Mesothelial cell of epicardium (in vitro differentiated cells): ENCODE results near the gene FGGY. TPM values are rescaled to one million over a fixed set of nuclear protein-coding genes. Genes with fewer than 3 reads are reported as not detected.
A peak's percentile ranks its signal among the peaks of the same experiment; 100 is the strongest.

Experiments
- DNase-seq, 2 experiments: peaks; one replicate each; pipeline ENCODE4 v3.0.0; 2021; ENCODE audit warnings: low spot score in 2 of 2; ENCODE audit not compliant: unreplicated experiment in 2 of 2
- H3K27ac Mint-ChIP-seq: 2 replicates; pipeline ENCODE4 v1.8.0; 2021; ENCODE audit warnings: mixed read lengths
- H3K27me3 Mint-ChIP-seq: 2 replicates; pipeline ENCODE4 v1.8.0; 2021; ENCODE audit warnings: low read depth, mixed read lengths
- H3K36me3 Mint-ChIP-seq: 2 replicates; pipeline ENCODE4 v1.8.0; 2021; ENCODE audit warnings: mixed read lengths
- H3K4me1 Mint-ChIP-seq: 2 replicates; pipeline ENCODE4 v1.8.0; 2021; ENCODE audit warnings: mixed read lengths
- H3K4me3 Mint-ChIP-seq: 2 replicates; pipeline ENCODE4 v1.8.0; 2021; ENCODE audit warnings: mild to moderate bottlenecking, moderate library complexity, mixed read lengths
- H3K9me3 Mint-ChIP-seq: 2 replicates; pipeline ENCODE4 v1.8.0; 2021; ENCODE audit warnings: mixed read lengths
- total RNA-seq: library from RNA; stranded (reverse); gene quantifications from 3 replicates; pipeline ENCODE4 v1.2.1, GENCODE V29; 2021
- TF ChIP-seq, protein P1 (sequence below): fragments of 200-600 bp; sonication (generic); IDR thresholded peaks from one replicate; pipeline ENCODE4 v1.5.0; 2021; ENCODE audit warnings: antibody characterized with exemption; ENCODE audit not compliant: unreplicated experiment

FGGY gene
- total RNA-seq, 1 donor from 2014 or later = 21.8 TPM

DNA sequence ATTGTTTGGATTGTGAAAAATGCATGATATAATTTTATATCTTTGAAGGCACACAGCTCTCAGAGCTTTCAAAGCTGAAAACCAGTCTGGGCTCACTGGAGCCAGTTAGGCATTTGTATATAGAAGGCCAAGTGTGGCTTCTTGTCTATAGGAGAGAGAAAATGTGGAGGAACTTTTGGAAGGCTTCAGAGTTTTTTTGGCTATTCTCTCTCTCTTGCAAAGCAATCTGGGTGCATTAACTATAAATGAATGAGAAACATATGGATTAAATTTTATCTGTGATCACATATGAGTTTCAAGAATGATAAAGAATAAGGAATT lies 301.2 kb downstream of the FGGY start:
- Mint-ChIP-seq H3K9me3 (no peaks in the 10 kb centered on the region), H3K27ac (peak overlapping the region; percentile 94), H3K4me1 (peaks cover 55% of the 10 kb centered on the region), H3K36me3 (peaks cover 1% of the 10 kb centered on the region), H3K4me3 (no peak overlapping the region), H3K27me3 (no peaks in the 10 kb centered on the region)
- no peak for DNase-seq
- TF ChIP-seq, protein P1, sequence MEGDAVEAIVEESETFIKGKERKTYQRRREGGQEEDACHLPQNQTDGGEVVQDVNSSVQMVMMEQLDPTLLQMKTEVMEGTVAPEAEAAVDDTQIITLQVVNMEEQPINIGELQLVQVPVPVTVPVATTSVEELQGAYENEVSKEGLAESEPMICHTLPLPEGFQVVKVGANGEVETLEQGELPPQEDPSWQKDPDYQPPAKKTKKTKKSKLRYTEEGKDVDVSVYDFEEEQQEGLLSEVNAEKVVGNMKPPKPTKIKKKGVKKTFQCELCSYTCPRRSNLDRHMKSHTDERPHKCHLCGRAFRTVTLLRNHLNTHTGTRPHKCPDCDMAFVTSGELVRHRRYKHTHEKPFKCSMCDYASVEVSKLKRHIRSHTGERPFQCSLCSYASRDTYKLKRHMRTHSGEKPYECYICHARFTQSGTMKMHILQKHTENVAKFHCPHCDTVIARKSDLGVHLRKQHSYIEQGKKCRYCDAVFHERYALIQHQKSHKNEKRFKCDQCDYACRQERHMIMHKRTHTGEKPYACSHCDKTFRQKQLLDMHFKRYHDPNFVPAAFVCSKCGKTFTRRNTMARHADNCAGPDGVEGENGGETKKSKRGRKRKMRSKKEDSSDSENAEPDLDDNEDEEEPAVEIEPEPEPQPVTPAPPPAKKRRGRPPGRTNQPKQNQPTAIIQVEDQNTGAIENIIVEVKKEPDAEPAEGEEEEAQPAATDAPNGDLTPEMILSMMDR = no peak

DNA sequence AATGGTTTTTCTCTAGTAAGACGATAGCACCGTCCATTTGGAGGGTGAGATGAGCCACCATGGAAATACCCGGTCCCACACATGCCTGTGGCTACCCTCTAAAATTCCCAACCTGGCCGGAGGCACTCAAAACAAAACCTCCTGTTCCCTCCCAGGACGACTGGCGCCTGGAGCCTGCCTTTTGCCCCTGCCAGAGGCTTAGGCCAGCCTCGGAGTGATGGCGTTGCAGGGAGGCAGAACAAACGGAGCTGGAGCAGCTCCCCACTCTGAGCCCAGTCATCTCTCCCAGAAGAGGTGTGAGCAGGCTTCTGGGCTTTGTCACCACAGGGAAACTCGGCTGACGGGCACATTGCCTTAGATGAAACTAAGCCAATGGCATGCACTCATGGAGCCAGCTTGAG lies 304.1 kb downstream of the FGGY start:
- TF ChIP-seq, protein P1 = no peak
- DNase-seq = no peak
- Mint-ChIP-seq H3K4me1 (peaks cover 40% of the 10 kb centered on the region), H3K27ac (no peak overlapping the region), H3K9me3 (no peaks in the 10 kb centered on the region), H3K4me3 (no peak overlapping the region), H3K36me3 (peaks cover 1% of the 10 kb centered on the region), H3K27me3 (no peaks in the 10 kb centered on the region)

DNA sequence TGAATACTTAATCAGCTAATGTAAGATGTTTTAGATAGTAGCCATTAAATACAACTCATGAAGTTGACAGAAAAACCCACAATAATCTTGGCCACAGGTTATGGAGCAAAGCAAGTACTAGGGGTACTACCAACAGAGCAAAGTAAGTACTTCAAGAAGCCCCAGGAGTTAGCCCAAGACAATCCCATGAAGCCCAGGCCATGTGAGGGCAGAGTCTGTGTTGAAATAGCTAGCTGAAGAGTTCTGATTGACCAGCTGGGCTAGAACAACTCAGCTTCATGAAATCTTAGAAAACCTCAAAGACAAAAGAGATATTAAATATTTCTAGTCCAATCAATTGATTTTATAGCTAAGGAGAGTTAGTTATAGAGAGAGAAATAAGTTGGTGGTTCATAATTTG lies 304.9 kb downstream of the FGGY start:
- TF ChIP-seq, protein P1 = no peak
- Mint-ChIP-seq H3K27me3 (no peaks in the 10 kb centered on the region), H3K4me3 (no peak overlapping the region), H3K27ac (no peak overlapping the region), H3K36me3 (peaks cover 1% of the 10 kb centered on the region), H3K4me1 (peaks cover 39% of the 10 kb centered on the region), H3K9me3 (no peaks in the 10 kb centered on the region)
- no peak for DNase-seq

DNA sequence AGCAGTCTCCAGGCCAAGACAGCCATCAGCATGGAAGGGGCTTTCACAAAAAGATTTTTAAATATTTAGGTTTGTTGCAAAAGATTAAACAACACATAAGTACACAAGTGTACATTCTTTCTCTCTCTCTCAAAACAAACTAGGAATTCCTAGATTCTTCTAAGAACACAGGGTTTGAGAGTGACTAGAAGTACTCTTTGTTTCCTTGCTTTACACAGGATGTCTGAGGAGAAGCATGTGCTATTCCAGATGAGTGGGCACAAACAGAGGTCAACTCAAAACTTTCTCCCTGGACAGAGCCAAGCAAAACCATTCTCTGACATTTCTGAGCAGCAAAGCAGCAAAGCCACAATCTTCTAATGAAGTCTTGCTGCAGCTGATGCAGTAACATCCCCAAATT lies 307.3 kb downstream of the FGGY start:
- DNase-seq = no peak
- peaks cover 17% of the 10 kb centered on the region for H3K36me3 Mint-ChIP-seq
- TF ChIP-seq, protein P1 = no peak
- H3K4me1 Mint-ChIP-seq = peaks cover 20% of the 10 kb centered on the region
- H3K27me3 Mint-ChIP-seq = no peaks in the 10 kb centered on the region
- H3K4me3 Mint-ChIP-seq = no peak overlapping the region
- H3K27ac Mint-ChIP-seq = no peak overlapping the region
- H3K9me3 Mint-ChIP-seq = peaks cover 17% of the 10 kb centered on the region

DNA sequence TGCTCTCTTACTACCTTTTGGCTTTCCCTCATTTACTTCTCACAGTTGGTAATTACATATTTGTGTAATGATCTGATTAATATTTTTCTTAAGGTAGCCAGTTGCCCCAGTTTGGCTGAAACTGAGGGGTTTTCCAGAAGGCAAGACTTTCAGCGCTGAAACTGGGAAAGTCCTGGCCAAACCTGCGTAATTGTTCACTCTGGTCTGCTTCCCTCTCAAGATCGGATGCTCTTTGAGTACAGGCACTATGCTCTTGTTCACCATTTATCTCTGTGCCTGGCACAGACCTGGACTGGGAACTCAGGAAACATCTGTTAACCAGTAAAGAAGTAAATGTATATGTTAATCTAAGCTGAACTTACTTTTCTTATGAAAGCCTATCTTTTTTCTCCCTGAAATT lies 308.3 kb downstream of the FGGY start:
- Mint-ChIP-seq H3K27me3 (no peaks in the 10 kb centered on the region), H3K9me3 (peaks cover 27% of the 10 kb centered on the region), H3K27ac (peak overlapping the region; percentile 45), H3K4me1 (peaks cover 18% of the 10 kb centered on the region), H3K4me3 (no peak overlapping the region), H3K36me3 (peaks cover 27% of the 10 kb centered on the region)
- DNase-seq = no peak
- TF ChIP-seq, protein P1 = no peak

DNA sequence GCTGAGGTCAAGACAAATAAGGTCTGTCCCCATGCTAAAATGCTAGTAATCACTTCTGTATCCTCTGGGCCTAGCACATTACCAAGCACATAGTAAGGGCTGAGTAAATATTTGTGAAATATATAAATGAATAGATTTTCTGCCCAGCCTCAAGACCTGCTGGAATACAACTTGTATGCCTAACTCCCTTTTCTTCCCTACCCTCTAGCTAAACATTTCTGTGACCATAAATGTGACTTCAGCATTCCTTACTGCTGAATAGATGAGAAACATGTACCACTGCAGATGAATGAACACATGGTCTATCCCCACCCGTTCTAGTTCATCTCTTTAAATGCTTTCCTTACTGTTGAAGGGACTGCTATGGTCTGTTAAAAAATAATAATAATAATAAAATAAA lies 308.9 kb downstream of the FGGY start:
- Mint-ChIP-seq H3K36me3 (peaks cover 31% of the 10 kb centered on the region), H3K27me3 (no peaks in the 10 kb centered on the region), H3K27ac (peak overlapping the region; percentile 45), H3K9me3 (peaks cover 28% of the 10 kb centered on the region), H3K4me3 (no peak overlapping the region), H3K4me1 (peaks cover 18% of the 10 kb centered on the region)
- DNase-seq = no peak
- TF ChIP-seq, protein P1 = no peak
